Stomach smooth muscle (tissue), 2 donors: ENCODE data around the gene ADARB2.

Experiments used
- H3K27ac ChIP-seq: one replicate; pipeline ENCODE4 v1.7.0; 2013; ENCODE audit warnings: mild to moderate bottlenecking, low read length, inconsistent platforms
- H3K27me3 ChIP-seq, 2 donors: one replicate each; pipeline ENCODE4 v1.7.0; 2013; ENCODE audit warnings: low read length in 2 of 2; ENCODE audit not compliant: insufficient read depth in 2 of 2, control insufficient read depth in 1 of 2
- H3K36me3 ChIP-seq, 2 donors: one replicate each; pipeline ENCODE4 v1.7.0; 2013; ENCODE audit warnings: low read length in 2 of 2; ENCODE audit not compliant: control insufficient read depth in 2 of 2, insufficient read depth in 2 of 2
- H3K4me1 ChIP-seq: one replicate; pipeline ENCODE4 v1.7.0; 2013; ENCODE audit warnings: low read length; ENCODE audit not compliant: control insufficient read depth, insufficient read depth
- H3K4me3 ChIP-seq, 2 donors: one replicate each; pipeline ENCODE4 v1.7.0; 2013; ENCODE audit warnings: low read length in 2 of 2
- H3K9ac ChIP-seq, 2 donors: one replicate each; pipeline ENCODE4 v1.7.0; 2013; ENCODE audit warnings: low read length in 2 of 2, mild to moderate bottlenecking in 1 of 2
- H3K9me3 ChIP-seq, 2 donors: one replicate each; pipeline ENCODE4 v1.7.0; 2013; ENCODE audit warnings: low read length in 2 of 2; ENCODE audit not compliant: control insufficient read depth in 2 of 2
- donor health status: healthy.
- donor health status: Pancreatic carcinoma.

Gene ADARB2

GRCh38 chr10:1548596-1548995 lies 188.7 kb downstream of the ADARB2 start:
- no peak overlapping the region for H3K9ac ChIP-seq

GRCh38 chr10:1548146-1548545 lies 189.2 kb downstream of the ADARB2 start:
- H3K9ac ChIP-seq, result no peak overlapping the region
- H3K27me3 ChIP-seq, result peaks cover 0 to 2% of the 10 kb centered on the region in 2 donors
- no peak overlapping the region for H3K4me3 ChIP-seq
- H3K27ac ChIP-seq, result no peak overlapping the region
- H3K36me3 ChIP-seq, result no peaks in the 10 kb centered on the region
- H3K9me3 ChIP-seq, result peaks cover 0 to 8% of the 10 kb centered on the region in 2 donors
- no peaks in the 10 kb centered on the region for H3K4me1 ChIP-seq

More at GRCh38 chr10:1548596-1548995, 188.7 kb downstream of the ADARB2 start:
- Histone ChIP-seq H3K4me1 (no peaks in the 10 kb centered on the region), H3K4me3 (no peak overlapping the region), H3K36me3 (no peaks in the 10 kb centered on the region), H3K27ac (no peak overlapping the region), H3K27me3 (peaks cover 0 to 2% of the 10 kb centered on the region in 2 donors), H3K9me3 (peaks cover 0 to 8% of the 10 kb centered on the region in 2 donors)

- Histone ChIP-seq H3K36me3 (no peaks in the 10 kb centered on the region), H3K4me3 (no peak overlapping the region), H3K9ac (no peak overlapping the region), H3K27ac (no peak overlapping the region), H3K9me3 (peaks cover 0 to 8% of the 10 kb centered on the region in 2 donors), H3K4me1 (no peaks in the 10 kb centered on the region), H3K27me3 (peaks cover 0 to 2% of the 10 kb centered on the region in 2 donors)
Measured at GRCh38 chr10:1546431-1547110, 190.8 kb downstream of the ADARB2 start.

GRCh38 chr10:1545524-1545923 lies 191.8 kb downstream of the ADARB2 start:
- peaks cover 0 to 2% of the 10 kb centered on the region in 2 donors for H3K27me3 ChIP-seq
- H3K4me1 ChIP-seq, result no peaks in the 10 kb centered on the region
- H3K36me3 ChIP-seq, result no peaks in the 10 kb centered on the region
- H3K9me3 ChIP-seq, result peaks cover 0 to 8% of the 10 kb centered on the region in 2 donors
- no peak overlapping the region for H3K9ac ChIP-seq
- H3K27ac ChIP-seq, result no peak overlapping the region
- no peak overlapping the region for H3K4me3 ChIP-seq

GRCh38 chr10:1544929-1545328 lies 192.4 kb downstream of the ADARB2 start:
- H3K27ac ChIP-seq, result no peak overlapping the region

GRCh38 chr10:1544209-1544673 lies 193.1 kb downstream of the ADARB2 start:
- Histone ChIP-seq H3K36me3 (no peaks in the 10 kb centered on the region), H3K9me3 (peaks cover 0 to 4% of the 10 kb centered on the region in 2 donors), H3K9ac (no peak overlapping the region), H3K27ac (no peak overlapping the region), H3K4me3 (no peak overlapping the region), H3K27me3 (peaks cover 0 to 2% of the 10 kb centered on the region in 2 donors), H3K4me1 (no peaks in the 10 kb centered on the region)

More at GRCh38 chr10:1544929-1545328, 192.4 kb downstream of the ADARB2 start:
- H3K9ac ChIP-seq, result no peak overlapping the region
- H3K4me3 ChIP-seq, result no peak overlapping the region
- peaks cover 0 to 2% of the 10 kb centered on the region in 2 donors for H3K27me3 ChIP-seq
- H3K9me3 ChIP-seq, result peaks cover 0 to 8% of the 10 kb centered on the region in 2 donors
- no peaks in the 10 kb centered on the region for H3K4me1 ChIP-seq
- no peaks in the 10 kb centered on the region for H3K36me3 ChIP-seq

- peaks cover 0 to 4% of the 10 kb centered on the region in 2 donors for H3K9me3 ChIP-seq
- no peak overlapping the region for H3K27ac ChIP-seq
- H3K4me3 ChIP-seq, result no peak overlapping the region
- peaks cover 0 to 2% of the 10 kb centered on the region in 2 donors for H3K27me3 ChIP-seq
- no peaks in the 10 kb centered on the region for H3K36me3 ChIP-seq
- no peaks in the 10 kb centered on the region for H3K4me1 ChIP-seq
- H3K9ac ChIP-seq, result no peak overlapping the region
Measured at GRCh38 chr10:1543596-1543995, 193.7 kb downstream of the ADARB2 start.

- Histone ChIP-seq H3K9me3 (no peaks in the 10 kb centered on the region), H3K36me3 (no peaks in the 10 kb centered on the region), H3K4me1 (no peaks in the 10 kb centered on the region), H3K27me3 (peaks cover 0 to 2% of the 10 kb centered on the region in 2 donors), H3K9ac (no peak overlapping the region), H3K4me3 (no peak overlapping the region), H3K27ac (no peak overlapping the region)
Measured at GRCh38 chr10:1542941-1543340, 194.4 kb downstream of the ADARB2 start.

- Histone ChIP-seq H3K4me1 (no peaks in the 10 kb centered on the region), H3K36me3 (no peaks in the 10 kb centered on the region), H3K27me3 (no peaks in the 10 kb centered on the region), H3K9ac (no peak overlapping the region), H3K4me3 (no peak overlapping the region), H3K27ac (no peak overlapping the region), H3K9me3 (no peaks in the 10 kb centered on the region)
Measured at GRCh38 chr10:1540144-1540543, 197.2 kb downstream of the ADARB2 start.

- Histone ChIP-seq H3K9me3 (no peaks in the 10 kb centered on the region), H3K9ac (no peak overlapping the region), H3K36me3 (no peaks in the 10 kb centered on the region), H3K4me3 (no peak overlapping the region), H3K4me1 (no peaks in the 10 kb centered on the region), H3K27me3 (no peaks in the 10 kb centered on the region), H3K27ac (no peak overlapping the region)
Measured at GRCh38 chr10:1539216-1539615, 198.1 kb downstream of the ADARB2 start.

- no peaks in the 10 kb centered on the region for H3K4me1 ChIP-seq
- H3K9me3 ChIP-seq, result no peaks in the 10 kb centered on the region
- no peaks in the 10 kb centered on the region for H3K36me3 ChIP-seq
- no peaks in the 10 kb centered on the region for H3K27me3 ChIP-seq
- no peak overlapping the region for H3K9ac ChIP-seq
- H3K4me3 ChIP-seq, result no peak overlapping the region
- H3K27ac ChIP-seq, result no peak overlapping the region
Measured at GRCh38 chr10:1538531-1539061, 198.7 kb downstream of the ADARB2 start.
